HG03571 (cell line): ENCODE measurements around the gene ADM.
"Not testable (repeated sequence)": the region's sequence is repeated elsewhere in the genome, so short reads cannot be mapped to it uniquely, and the experiment has no call there.

ENCODE experiments used
- ATAC-seq: cut with Tn5 transposase; IDR thresholded peaks from one replicate; pipeline ENCODE4 v1.9.1; 2021; ENCODE audit not compliant: unreplicated experiment

ADM gene

GRCh38 chr11:10304495-10305261, at the start of gene ADM:
Gene ADM (plus strand): TSS chr11:10305073. CDS start chr11:10305701, 628 bp downstream.
- no peak for ATAC-seq

GRCh38 chr11:10255388-10256125, 49.3 kb upstream of the ADM start:
- ATAC-seq: no peak

GRCh38 chr11:10257478-10257877, 47.4 kb upstream of the ADM start:
- no peak for ATAC-seq

DNA sequence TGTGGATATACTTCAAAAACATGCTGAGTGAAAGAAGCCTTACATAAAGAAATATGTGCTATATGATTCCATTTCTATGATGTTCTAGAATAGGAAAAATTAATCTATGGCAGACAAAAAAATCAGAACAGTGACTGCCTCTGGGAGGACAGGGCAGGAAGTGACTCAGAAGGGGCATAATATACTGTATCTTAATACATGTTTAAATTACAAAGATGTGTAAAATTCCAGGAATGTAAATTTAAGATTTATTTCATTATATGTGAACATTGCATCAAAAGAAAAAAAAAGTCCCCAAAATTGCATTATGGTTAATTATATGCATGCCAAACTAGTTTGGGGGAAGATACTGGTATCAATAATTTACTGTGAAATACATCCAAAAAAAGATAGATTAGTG, 43.1 kb upstream of the ADM start:
- ATAC-seq: no peak

GRCh38 chr11:10263929-10264328, 40.9 kb upstream of the ADM start:
- no peak for ATAC-seq

GRCh38 chr11:10264716-10265115, 40.2 kb upstream of the ADM start:
- not testable (repeated sequence) for ATAC-seq

GRCh38 chr11:10265936-10266335, 38.9 kb upstream of the ADM start:
- no peak for ATAC-seq

DNA sequence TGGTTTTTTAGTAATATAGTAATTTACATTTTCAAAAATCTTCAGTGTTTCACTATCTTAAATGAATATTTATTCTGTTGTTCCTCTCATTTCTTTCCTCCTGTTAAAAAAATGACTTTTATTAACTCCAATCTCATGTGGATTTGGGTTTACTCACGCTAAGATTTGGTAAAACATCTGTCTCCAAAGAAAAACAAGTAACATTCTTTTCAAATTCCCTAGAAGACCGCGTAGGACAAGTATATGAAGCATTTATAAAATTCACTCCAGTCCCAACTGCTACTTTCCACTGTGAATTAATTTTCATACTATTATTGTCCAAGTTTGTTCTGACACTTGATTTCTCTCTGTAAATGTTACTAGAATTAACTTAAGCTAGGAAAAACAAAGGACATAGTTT, 37.1 kb upstream of the ADM start:
- ATAC-seq: no peak

GRCh38 chr11:10268746-10269488, 36.0 kb upstream of the ADM start:
- ATAC-seq: no peak

DNA sequence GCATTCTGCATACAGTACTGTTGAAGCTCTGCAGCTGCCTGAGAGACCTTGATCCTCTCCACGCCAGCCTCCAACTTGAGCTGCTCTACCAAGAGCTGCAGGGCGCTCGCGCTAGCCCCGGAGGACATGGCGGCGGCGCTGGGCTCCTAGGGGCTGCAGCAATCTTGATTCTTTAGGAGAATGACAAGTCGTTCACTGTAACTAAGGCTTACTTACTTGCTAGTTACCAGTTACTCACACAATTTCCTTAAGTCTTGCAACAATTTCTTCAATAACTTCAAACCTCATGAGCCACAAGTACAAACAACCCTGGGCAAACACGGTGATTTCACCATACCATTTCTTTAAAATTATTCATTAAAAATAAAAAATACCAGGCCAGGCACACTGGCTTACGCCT, 32.7 kb upstream of the ADM start:
- ATAC-seq: no peak

- ATAC-seq: no peak
Measured at GRCh38 chr11:10273738-10274137, 31.1 kb upstream of the ADM start.

GRCh38 chr11:10274726-10275125, 30.1 kb upstream of the ADM start:
- no peak for ATAC-seq

GRCh38 chr11:10275714-10276113, 29.2 kb upstream of the ADM start:
- no peak for ATAC-seq

DNA sequence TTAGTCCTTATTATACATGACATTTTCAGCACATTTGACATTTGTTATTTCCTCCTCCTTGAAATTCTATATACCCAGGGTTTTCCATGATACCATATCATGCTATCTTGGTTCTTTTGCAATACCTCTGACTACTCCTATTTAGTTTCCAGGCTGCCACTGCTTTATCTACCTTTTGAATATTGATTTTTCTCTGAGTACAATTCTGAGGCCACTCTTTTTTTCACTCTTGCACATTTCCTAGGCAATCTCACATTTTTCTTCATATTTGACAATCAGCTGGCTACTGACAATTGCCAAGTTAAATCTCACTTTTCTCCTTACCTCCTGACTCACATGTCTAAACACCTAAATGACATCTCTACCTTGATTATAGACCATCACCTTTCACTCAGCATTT, 22.8 kb upstream of the ADM start:
- no peak for ATAC-seq

DNA sequence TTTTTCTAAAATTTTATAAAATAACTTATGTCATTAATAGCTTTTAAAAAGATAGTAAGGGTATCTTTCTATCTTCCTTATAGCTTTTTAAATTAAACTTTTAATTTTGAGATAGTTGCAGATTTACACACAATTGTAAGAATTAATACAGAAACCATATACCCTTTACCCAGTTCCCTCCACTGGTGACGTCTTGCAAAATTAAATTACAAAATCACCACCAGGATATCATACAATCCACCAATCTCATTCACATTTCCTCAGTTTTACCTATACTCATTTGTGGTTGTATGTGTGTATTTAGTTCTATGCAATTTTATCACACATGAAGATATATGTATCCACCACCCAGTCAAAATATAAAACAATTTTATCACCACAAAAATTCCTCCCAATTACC, 20.9 kb upstream of the ADM start:
- ATAC-seq: no peak

GRCh38 chr11:10285148-10285802, 19.6 kb upstream of the ADM start:
- ATAC-seq: no peak

DNA sequence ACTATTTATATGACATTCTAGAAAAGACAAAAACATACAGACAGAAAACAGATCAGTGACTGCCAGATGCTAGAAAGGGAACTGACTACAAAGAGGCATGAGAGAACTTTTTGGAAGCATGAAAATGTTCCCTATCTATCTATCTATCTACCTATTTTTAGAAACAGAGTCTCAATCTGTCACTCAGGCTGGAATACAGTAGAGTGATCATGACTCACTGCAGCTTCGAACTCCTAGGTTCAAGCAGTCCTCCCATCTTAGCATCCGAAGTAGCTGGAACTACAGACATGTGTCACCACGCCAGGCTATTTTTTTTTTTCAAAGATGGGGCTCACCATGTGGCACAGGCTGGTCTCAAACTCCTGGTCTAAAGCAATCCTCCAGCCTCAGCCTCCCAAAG, 17.7 kb upstream of the ADM start:
- no peak for ATAC-seq

- no peak for ATAC-seq
Measured at GRCh38 chr11:10287766-10288715, 16.8 kb upstream of the ADM start.

DNA sequence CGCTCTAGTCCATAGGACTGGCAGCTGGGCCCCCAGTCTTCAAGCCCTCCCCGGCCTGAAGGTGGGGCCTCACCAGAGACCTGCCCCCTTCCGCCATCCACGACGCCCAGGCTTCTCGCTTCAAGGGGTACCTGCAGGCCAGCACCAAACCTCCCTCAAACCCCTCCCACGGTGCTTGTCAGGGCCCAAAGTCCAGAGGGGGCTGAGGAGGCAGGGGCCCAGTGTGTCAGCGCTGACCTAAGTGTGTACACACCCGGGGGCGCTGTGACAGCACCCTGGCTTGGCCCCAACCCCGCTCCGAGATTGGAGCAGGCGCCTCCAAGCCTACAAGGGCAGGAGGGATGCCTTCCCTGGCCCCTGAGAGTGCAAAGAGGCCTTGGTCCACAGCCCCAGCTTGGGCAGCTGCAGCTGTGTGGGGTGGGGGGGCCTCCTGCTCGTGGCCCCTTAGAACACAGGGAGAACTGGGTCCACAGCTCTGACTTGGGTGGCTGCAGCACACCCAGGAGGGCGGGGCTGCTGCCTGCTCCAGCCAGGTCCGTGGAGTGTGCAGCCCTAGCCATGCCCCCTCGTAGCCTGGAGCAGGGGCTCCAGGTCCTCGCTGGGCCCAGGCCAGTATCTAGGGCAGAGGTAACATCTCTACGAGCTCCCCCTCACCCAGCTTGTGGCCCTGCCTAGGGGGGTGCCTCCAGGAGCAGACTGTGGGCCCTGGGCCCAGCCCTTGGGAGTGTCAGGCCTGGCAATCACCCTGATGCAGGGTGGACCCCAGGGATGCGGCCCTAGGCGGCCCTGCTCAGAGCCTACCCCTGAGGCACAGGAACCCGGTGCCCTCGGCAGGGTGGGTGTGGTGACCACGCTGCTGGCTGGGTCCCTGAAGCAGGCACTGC, 15.8 kb upstream of the ADM start:
- no peak for ATAC-seq
